Astrocyte (in vitro differentiated cells and primary cell): ENCODE results near the gene LPCAT3.

Experiments used
- EZH2 ChIP-seq: IDR thresholded peaks from 2 replicates; pipeline ENCODE4 v1.6.1; 2012; ENCODE audit warnings: mild to moderate bottlenecking, low read length, inconsistent platforms; ENCODE audit not compliant: insufficient read depth
- TF ChIP-seq, protein P1 (sequence below): IDR thresholded peaks from 2 replicates; pipeline ENCODE4 v1.5.1; 2011; ENCODE audit warnings: low read depth, mild to moderate bottlenecking, inconsistent platforms, low read length, moderate library complexity; ENCODE audit not compliant: insufficient read depth

DNA sequence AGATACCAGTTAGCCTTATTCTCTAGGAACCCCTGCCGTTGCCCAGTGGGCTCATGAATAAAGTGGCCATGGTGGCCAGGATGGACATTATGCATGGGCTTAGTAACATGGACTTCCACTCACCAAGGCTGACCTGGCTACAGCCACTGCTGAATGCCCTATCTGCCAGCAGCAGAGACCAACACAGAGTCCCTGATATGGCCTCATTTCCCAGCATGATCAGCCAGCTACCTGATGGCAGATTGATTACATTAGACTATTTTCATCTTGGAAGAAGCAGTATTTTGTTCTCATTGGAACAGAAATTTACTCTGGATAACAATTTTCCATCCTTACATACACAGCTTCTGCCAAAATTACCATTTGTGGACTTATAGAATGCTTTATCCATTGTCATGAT, 16.2 kb upstream of the LPCAT3 start:
- TF ChIP-seq EZH2, result no peak
- TF ChIP-seq, protein P1, sequence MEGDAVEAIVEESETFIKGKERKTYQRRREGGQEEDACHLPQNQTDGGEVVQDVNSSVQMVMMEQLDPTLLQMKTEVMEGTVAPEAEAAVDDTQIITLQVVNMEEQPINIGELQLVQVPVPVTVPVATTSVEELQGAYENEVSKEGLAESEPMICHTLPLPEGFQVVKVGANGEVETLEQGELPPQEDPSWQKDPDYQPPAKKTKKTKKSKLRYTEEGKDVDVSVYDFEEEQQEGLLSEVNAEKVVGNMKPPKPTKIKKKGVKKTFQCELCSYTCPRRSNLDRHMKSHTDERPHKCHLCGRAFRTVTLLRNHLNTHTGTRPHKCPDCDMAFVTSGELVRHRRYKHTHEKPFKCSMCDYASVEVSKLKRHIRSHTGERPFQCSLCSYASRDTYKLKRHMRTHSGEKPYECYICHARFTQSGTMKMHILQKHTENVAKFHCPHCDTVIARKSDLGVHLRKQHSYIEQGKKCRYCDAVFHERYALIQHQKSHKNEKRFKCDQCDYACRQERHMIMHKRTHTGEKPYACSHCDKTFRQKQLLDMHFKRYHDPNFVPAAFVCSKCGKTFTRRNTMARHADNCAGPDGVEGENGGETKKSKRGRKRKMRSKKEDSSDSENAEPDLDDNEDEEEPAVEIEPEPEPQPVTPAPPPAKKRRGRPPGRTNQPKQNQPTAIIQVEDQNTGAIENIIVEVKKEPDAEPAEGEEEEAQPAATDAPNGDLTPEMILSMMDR, result no peak
